Measurements from ENCODE around the gene AVEN.

GRCh38 chr15:33822479-33822878 lies 216.5 kb downstream of the AVEN start:
- TF ChIP-seq, protein P1, sequence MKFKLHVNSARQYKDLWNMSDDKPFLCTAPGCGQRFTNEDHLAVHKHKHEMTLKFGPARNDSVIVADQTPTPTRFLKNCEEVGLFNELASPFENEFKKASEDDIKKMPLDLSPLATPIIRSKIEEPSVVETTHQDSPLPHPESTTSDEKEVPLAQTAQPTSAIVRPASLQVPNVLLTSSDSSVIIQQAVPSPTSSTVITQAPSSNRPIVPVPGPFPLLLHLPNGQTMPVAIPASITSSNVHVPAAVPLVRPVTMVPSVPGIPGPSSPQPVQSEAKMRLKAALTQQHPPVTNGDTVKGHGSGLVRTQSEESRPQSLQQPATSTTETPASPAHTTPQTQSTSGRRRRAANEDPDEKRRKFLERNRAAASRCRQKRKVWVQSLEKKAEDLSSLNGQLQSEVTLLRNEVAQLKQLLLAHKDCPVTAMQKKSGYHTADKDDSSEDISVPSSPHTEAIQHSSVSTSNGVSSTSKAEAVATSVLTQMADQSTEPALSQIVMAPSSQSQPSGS (CRISPR knock-in tag; IDR thresholded peaks at IDR 0.05), result no peak
- TF ChIP-seq SMYD3 (CRISPR knock-in tag; IDR thresholded peaks at IDR 0.05) (no peak), SNAPC2 (CRISPR knock-in tag; IDR thresholded peaks at IDR 0.05) (no peak), SP2 (CRISPR knock-in tag; IDR thresholded peaks at IDR 0.05) (no peak), ATF6 (CRISPR knock-in tag; conservative IDR thresholded peaks at IDR 0.05) (no peak), MAZ (IDR thresholded peaks at IDR 0.05; ENCODE audit: borderline replicate concordance, low read depth, low read length) (no peak), MAZ (CRISPR knock-in tag; IDR thresholded peaks at IDR 0.05; ENCODE audit: low read depth) (no peak), TGIF2 (CRISPR knock-in tag; IDR thresholded peaks at IDR 0.05) (no peak), EP300 (IDR thresholded peaks at IDR 0.05; ENCODE audit: low read depth in 2 of 2, low read length in 2 of 2) (no peak), EP300 (CRISPR knock-in tag; IDR thresholded peaks at IDR 0.05; ENCODE audit: borderline replicate concordance) (no peak), ZNF740 (CRISPR knock-in tag; IDR thresholded peaks at IDR 0.05) (no peak), PRDM10 (CRISPR knock-in tag; IDR thresholded peaks at IDR 0.05; ENCODE audit: low read depth) (no peak), ZFX (CRISPR knock-in tag; IDR thresholded peaks at IDR 0.05; ENCODE audit: low read depth) (no peak)
- TF ChIP-seq, protein P2, sequence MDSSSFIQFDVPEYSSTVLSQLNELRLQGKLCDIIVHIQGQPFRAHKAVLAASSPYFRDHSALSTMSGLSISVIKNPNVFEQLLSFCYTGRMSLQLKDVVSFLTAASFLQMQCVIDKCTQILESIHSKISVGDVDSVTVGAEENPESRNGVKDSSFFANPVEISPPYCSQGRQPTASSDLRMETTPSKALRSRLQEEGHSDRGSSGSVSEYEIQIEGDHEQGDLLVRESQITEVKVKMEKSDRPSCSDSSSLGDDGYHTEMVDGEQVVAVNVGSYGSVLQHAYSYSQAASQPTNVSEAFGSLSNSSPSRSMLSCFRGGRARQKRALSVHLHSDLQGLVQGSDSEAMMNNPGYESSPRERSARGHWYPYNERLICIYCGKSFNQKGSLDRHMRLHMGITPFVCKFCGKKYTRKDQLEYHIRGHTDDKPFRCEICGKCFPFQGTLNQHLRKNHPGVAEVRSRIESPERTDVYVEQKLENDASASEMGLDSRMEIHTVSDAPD (CRISPR knock-in tag; IDR thresholded peaks at IDR 0.05), result no peak
- TF ChIP-seq, protein P3, sequence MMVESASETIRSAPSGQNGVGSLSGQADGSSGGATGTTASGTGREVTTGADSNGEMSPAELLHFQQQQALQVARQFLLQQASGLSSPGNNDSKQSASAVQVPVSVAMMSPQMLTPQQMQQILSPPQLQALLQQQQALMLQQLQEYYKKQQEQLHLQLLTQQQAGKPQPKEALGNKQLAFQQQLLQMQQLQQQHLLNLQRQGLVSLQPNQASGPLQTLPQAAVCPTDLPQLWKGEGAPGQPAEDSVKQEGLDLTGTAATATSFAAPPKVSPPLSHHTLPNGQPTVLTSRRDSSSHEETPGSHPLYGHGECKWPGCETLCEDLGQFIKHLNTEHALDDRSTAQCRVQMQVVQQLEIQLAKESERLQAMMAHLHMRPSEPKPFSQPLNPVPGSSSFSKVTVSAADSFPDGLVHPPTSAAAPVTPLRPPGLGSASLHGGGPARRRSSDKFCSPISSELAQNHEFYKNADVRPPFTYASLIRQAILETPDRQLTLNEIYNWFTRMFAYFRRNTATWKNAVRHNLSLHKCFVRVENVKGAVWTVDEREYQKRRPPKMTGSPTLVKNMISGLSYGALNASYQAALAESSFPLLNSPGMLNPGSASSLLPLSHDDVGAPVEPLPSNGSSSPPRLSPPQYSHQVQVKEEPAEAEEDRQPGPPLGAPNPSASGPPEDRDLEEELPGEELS (CRISPR knock-in tag; IDR thresholded peaks at IDR 0.05), result no peak

Measured in HepG2 (cell line).